CD8-positive, alpha-beta memory T cell (primary cell): ENCODE data around the gene ENO2. TPM values are rescaled to one million over a fixed set of nuclear protein-coding genes. Genes with fewer than 3 reads are reported as not detected.

Experiments used
- CTCF ChIA-PET: fragments of 350-600 bp; sonication (Branson Sonifier 250); formaldehyde crosslinking; loops from one replicate; lab custom pipeline; 2021; ENCODE audit warnings: antibody characterized with exemption; lab: Charles Lee
- POLR2A ChIA-PET: fragments of 350-600 bp; sonication (Branson Sonifier 250); formaldehyde crosslinking; loops from one replicate; lab custom pipeline; 2021; ENCODE audit warnings: antibody characterized with exemption; lab: Charles Lee
- DNase-seq, 5 donors: peaks; one replicate each; pipeline versions ENCODE4 v3.0.0 to v3.0.0-alpha.2; 2020 to 2022; ENCODE audit warnings: mixed read lengths in 1 of 5
- H3K27ac ChIP-seq: one replicate; pipeline ENCODE4 v1.7.0; 2013; ENCODE audit warnings: low read depth, mild to moderate bottlenecking, low read length, moderate library complexity
- H3K27me3 ChIP-seq: 2 replicates; pipeline ENCODE4 v1.7.0; 2013; ENCODE audit warnings: low read length, mild to moderate bottlenecking; ENCODE audit not compliant: insufficient read depth, poor library complexity, severe bottlenecking
- H3K36me3 ChIP-seq: 2 replicates; pipeline ENCODE4 v1.7.0; 2013; ENCODE audit warnings: mild to moderate bottlenecking, low read length, moderate library complexity; ENCODE audit not compliant: insufficient read depth
- H3K4me1 ChIP-seq: 2 replicates; pipeline ENCODE4 v1.7.0; 2013; ENCODE audit warnings: mild to moderate bottlenecking, low read length, moderate library complexity; ENCODE audit not compliant: insufficient read depth
- H3K4me3 ChIP-seq: 2 replicates; pipeline ENCODE4 v1.7.0; 2013; ENCODE audit warnings: mild to moderate bottlenecking, low read length
- H3K9me3 ChIP-seq: 2 replicates; pipeline ENCODE4 v1.7.0; 2013; ENCODE audit warnings: mild to moderate bottlenecking, low read length
- H3K27ac Mint-ChIP-seq, 8 donors: one replicate each; pipeline ENCODE4 v1.8.0; 2020 to 2021; ENCODE audit warnings: mixed read lengths in 8 of 8, mild to moderate bottlenecking in 6 of 8, inconsistent platforms in 3 of 8, moderate library complexity in 3 of 8
- H3K27me3 Mint-ChIP-seq, 2 donors: one replicate each; pipeline ENCODE4 v1.8.0; 2020 to 2021; ENCODE audit warnings: mixed read lengths in 2 of 2, mild to moderate bottlenecking in 1 of 2, moderate library complexity in 1 of 2
- H3K36me3 Mint-ChIP-seq, 3 donors: one replicate each; pipeline ENCODE4 v1.8.0; 2020 to 2021; ENCODE audit warnings: mixed read lengths in 3 of 3, inconsistent platforms in 1 of 3, mild to moderate bottlenecking in 1 of 3
- H3K4me1 Mint-ChIP-seq, 3 donors: one replicate each; pipeline ENCODE4 v1.8.0; 2020 to 2021; ENCODE audit warnings: mixed read lengths in 3 of 3, inconsistent platforms in 1 of 3, mild to moderate bottlenecking in 1 of 3
- H3K4me3 Mint-ChIP-seq, 7 donors: one replicate each; pipeline ENCODE4 v1.8.0; 2020 to 2021; ENCODE audit warnings: mixed read lengths in 7 of 7, mild to moderate bottlenecking in 6 of 7, moderate library complexity in 4 of 7, inconsistent platforms in 2 of 7
- H3K9me3 Mint-ChIP-seq, 5 donors: one replicate each; pipeline ENCODE4 v1.8.0; 2020 to 2022; ENCODE audit warnings: mixed read lengths in 5 of 5, mild to moderate bottlenecking in 3 of 5, moderate library complexity in 2 of 5, inconsistent platforms in 1 of 5
- polyA plus RNA-seq: library from polyadenylated mRNA; unstranded; fragments of 300-500 nt; fragmentation: Illumina TruSeq; gene quantifications from one replicate; pipeline ENCODE4 v1.2.3, GENCODE V29; 2021
- total RNA-seq, 2 experiments: library from RNA; stranded (reverse); gene quantifications; one replicate each; pipeline ENCODE4 v1.2.3, GENCODE V29; 2021

The ENO2 gene
- total and polyA plus RNA-seq, 3 experiments from 2014 or later: 36.4 to 131 (median 125) TPM

GRCh38 chr12:6958609-6959057 lies 44.3 kb downstream of the ENO2 start:
- no peaks in the 10 kb centered on the region for H3K9me3 ChIP-seq
- Mint-ChIP-seq H3K9me3 (peaks cover 0 to 3% (median 0%) of the 10 kb centered on the region in 5 donors), H3K36me3 (peaks cover 11 to 68% (median 11%) of the 10 kb centered on the region in 3 donors), H3K27me3 (no peaks in the 10 kb centered on the region), H3K4me1 (peaks cover 83 to 89% (median 83%) of the 10 kb centered on the region in 3 donors), H3K4me3 (peak overlapping the region; percentile 76 to 94 (median 91)), H3K27ac (peak overlapping the region; percentile 94 to 100 (median 98))
- no peaks in the 10 kb centered on the region for H3K27me3 ChIP-seq
- H3K4me1 ChIP-seq: peaks cover 92% of the 10 kb centered on the region
- peak overlapping the region; percentile 54 for H3K4me3 ChIP-seq
- POLR2A ChIA-PET: interaction anchor here (1.0 to 13.3 kb wide), 8 partner anchors 11 to 143 kb away, joined by 3 to 481 read pairs (median 5); partner anchors contain the start of genes ATN1, C12orf57, ENO2 and PTPN6
- H3K36me3 ChIP-seq: peaks cover 48% of the 10 kb centered on the region
- CTCF ChIA-PET: interaction anchor here (1.2 to 13.3 kb wide), 9 partner anchors 10 to 155 kb away, joined by 3 to 815 read pairs (median 7); partner anchors contain the start of genes C12orf57, C1RL, PTPN6 and RNU7-1
- peak overlapping the region; percentile 65 for H3K27ac ChIP-seq
- DNase-seq: peak in 1 of 5 donors; percentile 49

- Mint-ChIP-seq H3K27me3 (no peaks in the 10 kb centered on the region), H3K36me3 (peaks cover 11 to 62% (median 11%) of the 10 kb centered on the region in 3 donors), H3K4me1 (peaks cover 77 to 88% (median 78%) of the 10 kb centered on the region in 3 donors), H3K4me3 (peak overlapping the region; percentile 76 to 94 (median 91)), H3K9me3 (no peaks in the 10 kb centered on the region), H3K27ac (peak overlapping the region; percentile 94 to 100 (median 98))
- Histone ChIP-seq H3K27me3 (no peaks in the 10 kb centered on the region), H3K36me3 (peaks cover 48% of the 10 kb centered on the region), H3K27ac (peak overlapping the region; percentile 65), H3K4me1 (peaks cover 87% of the 10 kb centered on the region), H3K9me3 (no peaks in the 10 kb centered on the region), H3K4me3 (peak overlapping the region; percentile 54)
- ChIA-PET POLR2A (interaction anchor here (1.0 to 13.3 kb wide), 10 partner anchors 10 to 143 kb away, joined by 3 to 481 read pairs (median 4); partner anchors contain the start of genes ATN1, C12orf57, ENO2 and LPCAT3), CTCF (interaction anchor here (1.2 to 13.3 kb wide), 10 partner anchors 9 to 154 kb away, joined by 3 to 815 read pairs (median 7); partner anchors contain the start of genes C12orf57, C1RL, PTPN6 and RNU7-1)
- peak; percentile 68 to 88 (median 83) for DNase-seq
Measured at GRCh38 chr12:6959058-6959804, 44.9 kb downstream of the ENO2 start.

GRCh38 chr12:6959805-6960592 lies 45.6 kb downstream of the ENO2 start:
- Histone ChIP-seq H3K4me3 (peak overlapping the region; percentile 54), H3K4me1 (peaks cover 87% of the 10 kb centered on the region), H3K36me3 (peaks cover 42% of the 10 kb centered on the region), H3K9me3 (no peaks in the 10 kb centered on the region), H3K27me3 (no peaks in the 10 kb centered on the region), H3K27ac (peak overlapping the region; percentile 86)
- Mint-ChIP-seq H3K36me3 (peaks cover 11 to 56% (median 11%) of the 10 kb centered on the region in 3 donors), H3K27ac (peak overlapping the region; percentile 94 to 100 (median 99)), H3K4me1 (peaks cover 72 to 88% (median 78%) of the 10 kb centered on the region in 3 donors), H3K4me3 (peak overlapping the region; percentile 55 to 92 (median 85)), H3K9me3 (no peaks in the 10 kb centered on the region), H3K27me3 (no peaks in the 10 kb centered on the region)
- DNase-seq: peak in 1 of 5 donors; percentile 52
- ChIA-PET POLR2A (interaction anchor here (1.0 to 13.3 kb wide), 10 partner anchors 9 to 95 kb away, joined by 3 to 481 read pairs (median 6); partner anchors contain the start of genes C12orf57, LPCAT3, PTPN6 and RNU7-1), CTCF (interaction anchor here (1.2 to 13.3 kb wide), 8 partner anchors 9 to 153 kb away, joined by 3 to 815 read pairs (median 14); partner anchors contain the start of genes ATN1, C12orf57, PTPN6 and RNU7-1)

GRCh38 chr12:6960593-6961277 lies 46.4 kb downstream of the ENO2 start:
- Histone ChIP-seq H3K27ac (peak overlapping the region; percentile 86), H3K9me3 (no peaks in the 10 kb centered on the region), H3K4me1 (peaks cover 84% of the 10 kb centered on the region), H3K4me3 (peak overlapping the region; percentile 4), H3K36me3 (peaks cover 45% of the 10 kb centered on the region), H3K27me3 (no peaks in the 10 kb centered on the region)
- ChIA-PET POLR2A (interaction anchor here (0.7 to 13.3 kb wide), 11 partner anchors 13 to 96 kb away, joined by 3 to 481 read pairs (median 6); partner anchors contain the start of genes C12orf57, LPCAT3, PTPN6 and RNU7-1), CTCF (interaction anchor here (1.2 to 13.3 kb wide), 9 partner anchors 9 to 93 kb away, joined by 3 to 815 read pairs (median 8); partner anchors contain the start of genes ATN1, C12orf57, PTPN6 and RNU7-1)
- Mint-ChIP-seq H3K27me3 (no peaks in the 10 kb centered on the region), H3K9me3 (no peaks in the 10 kb centered on the region), H3K36me3 (peaks cover 11 to 57% (median 16%) of the 10 kb centered on the region in 3 donors), H3K27ac (peak overlapping the region; percentile 94 to 100 (median 98)), H3K4me1 (peaks cover 67 to 85% (median 77%) of the 10 kb centered on the region in 3 donors), H3K4me3 (peak overlapping the region; percentile 80 to 92 (median 85))
- DNase-seq: peak in 2 of 5 donors; percentile 53 to 64

- CTCF ChIA-PET: interaction anchor here (1.2 to 13.3 kb wide), 8 partner anchors 8 to 94 kb away, joined by 3 to 815 read pairs (median 15); partner anchors contain the start of genes ATN1, C12orf57, PTPN6 and RNU7-1
- peaks cover 11 to 57% (median 19%) of the 10 kb centered on the region in 3 donors for H3K36me3 Mint-ChIP-seq
- Histone ChIP-seq H3K9me3 (no peaks in the 10 kb centered on the region), H3K4me3 (peak overlapping the region; percentile 4), H3K27ac (peak overlapping the region; percentile 86), H3K36me3 (peaks cover 50% of the 10 kb centered on the region), H3K4me1 (peaks cover 78% of the 10 kb centered on the region), H3K27me3 (no peaks in the 10 kb centered on the region)
- peak overlapping the region; percentile 94 to 100 (median 98) for H3K27ac Mint-ChIP-seq
- H3K4me3 Mint-ChIP-seq: peak overlapping the region; percentile 80 to 92 (median 85)
- H3K4me1 Mint-ChIP-seq: peaks cover 61 to 80% (median 74%) of the 10 kb centered on the region in 3 donors
- H3K9me3 Mint-ChIP-seq: no peaks in the 10 kb centered on the region
- POLR2A ChIA-PET: interaction anchor here (0.7 to 13.3 kb wide), 12 partner anchors 14 to 97 kb away, joined by 3 to 481 read pairs (median 6); partner anchors contain the start of genes C12orf57, LPCAT3, PTPN6 and RNU7-1
- DNase-seq: peak; percentile 82 to 95 (median 88)
- H3K27me3 Mint-ChIP-seq: no peaks in the 10 kb centered on the region
Measured at GRCh38 chr12:6961278-6961694, 46.9 kb downstream of the ENO2 start.

GRCh38 chr12:6961695-6962284 lies 47.4 kb downstream of the ENO2 start:
- H3K4me3 Mint-ChIP-seq: peak overlapping the region; percentile 80 to 92 (median 85)
- H3K4me1 ChIP-seq: peaks cover 73% of the 10 kb centered on the region
- no peaks in the 10 kb centered on the region for H3K27me3 Mint-ChIP-seq

More at GRCh38 chr12:6961695-6962284, 47.4 kb downstream of the ENO2 start:
- ChIA-PET CTCF (interaction anchor here (1.2 to 13.3 kb wide), 8 partner anchors 8 to 94 kb away, joined by 3 to 815 read pairs (median 15); partner anchors contain the start of genes ATN1, C12orf57, PTPN6 and RNU7-1), POLR2A (interaction anchor here (0.7 to 13.3 kb wide), 13 partner anchors 14 to 92 kb away, joined by 3 to 481 read pairs (median 4); partner anchors contain the start of genes C12orf57, LPCAT3, PTPN6 and RNU7-1)
- H3K27ac Mint-ChIP-seq: peak overlapping the region; percentile 94 to 100 (median 98)
- H3K36me3 Mint-ChIP-seq: peaks cover 10 to 56% (median 21%) of the 10 kb centered on the region in 3 donors
- peaks cover 58 to 75% (median 71%) of the 10 kb centered on the region in 3 donors for H3K4me1 Mint-ChIP-seq
- H3K9me3 Mint-ChIP-seq: no peaks in the 10 kb centered on the region
- Histone ChIP-seq H3K36me3 (peaks cover 49% of the 10 kb centered on the region), H3K4me3 (peak overlapping the region; percentile 4), H3K27ac (peak overlapping the region; percentile 86), H3K27me3 (no peaks in the 10 kb centered on the region), H3K9me3 (no peaks in the 10 kb centered on the region)
- peak in 2 of 5 donors; percentile 41 to 55 for DNase-seq
